ENCODE measurements around the gene RUBCN.
"Not testable (repeated sequence)": the region's sequence is repeated elsewhere in the genome, so short reads cannot be mapped to it uniquely, and the experiment has no call there.

GRCh38 chr3:197627772-197628523, 108.8 kb downstream of the RUBCN start:
- TF ChIP-seq CTCF (conservative IDR thresholded peaks at IDR 0.05); ZFX (IDR thresholded peaks at IDR 0.05): not testable (repeated sequence)
